SU-DHL-6 (cell line): Measurements from ENCODE around the gene HMGB1.

Source experiments
- H2AFZ ChIP-seq: fragments of 200-600 bp; sonication (generic); 2 replicates; pipeline ENCODE4 v1.6.1; 2014; ENCODE audit warnings: low read depth, mild to moderate bottlenecking, moderate library complexity, mixed read lengths, antibody characterized with exemption, low read length; ENCODE audit not compliant: severe bottlenecking
- H3F3A ChIP-seq: fragments of 200-600 bp; shearing (Covaris generic); 2 replicates; pipeline ENCODE4 v1.6.0; 2016; ENCODE audit warnings: antibody characterized with exemption, mild to moderate bottlenecking; ENCODE audit not compliant: insufficient read depth
- H3K27ac ChIP-seq: fragments of 200-600 bp; sonication (generic); 2 replicates; pipeline ENCODE4 v1.5.1; 2016; ENCODE audit warnings: low read depth, mild to moderate bottlenecking, low read length, moderate library complexity, mixed read lengths
- H3K27me3 ChIP-seq: fragments of 200-600 bp; sonication (generic), shearing (Covaris generic); 2 replicates; pipeline ENCODE4 v1.6.0; 2014; ENCODE audit warnings: mild to moderate bottlenecking, low read length
- H3K36me3 ChIP-seq: fragments of 200-600 bp; sonication (generic); 2 replicates; pipeline ENCODE4 v1.6.1; 2014; ENCODE audit warnings: mild to moderate bottlenecking, low read length, mixed read lengths
- H3K4me2 ChIP-seq: fragments of 300-600, 200-600 bp; shearing (Covaris generic), sonication (generic); 2 replicates; pipeline ENCODE4 v1.6.0; 2014; ENCODE audit warnings: low read length, low read depth, mild to moderate bottlenecking; ENCODE audit not compliant: poor library complexity, severe bottlenecking
- H3K4me3 ChIP-seq: fragments of 200-600 bp; sonication (generic); 2 replicates; pipeline ENCODE4 v1.5.1; 2014; ENCODE audit warnings: antibody characterized with exemption, low read length, mild to moderate bottlenecking, mixed read lengths; ENCODE audit not compliant: insufficient read depth, poor library complexity, severe bottlenecking
- H3K79me2 ChIP-seq: fragments of 200-600 bp; sonication (generic); 2 replicates; pipeline ENCODE4 v1.6.1; 2014; ENCODE audit warnings: mild to moderate bottlenecking, low read length, moderate library complexity; ENCODE audit not compliant: insufficient read depth
- H3K9ac ChIP-seq: fragments of 200-600 bp; sonication (generic); 2 replicates; pipeline ENCODE4 v1.7.0; 2014; ENCODE audit warnings: mild to moderate bottlenecking, low read length
- H3K9me2 ChIP-seq: fragments of 200-600 bp; sonication (generic); replicated peaks from 2 replicates; pipeline ENCODE4 v1.6.1; 2014; ENCODE audit warnings: low read length; ENCODE audit not compliant: insufficient read depth
- H3K9me3 ChIP-seq: fragments of 200-600 bp; sonication (generic); 2 replicates; pipeline ENCODE4 v1.6.1; 2014; ENCODE audit warnings: low read length, mixed read lengths; ENCODE audit not compliant: insufficient read depth
- H4K20me1 ChIP-seq: fragments of 200-600 bp; sonication (generic); 2 replicates; pipeline ENCODE4 v1.6.1; 2014; ENCODE audit warnings: low read depth, mild to moderate bottlenecking, antibody characterized with exemption, low read length, moderate library complexity, mixed read lengths
- EZH2phosphoT487 ChIP-seq: fragments of 200-600 bp; sonication (generic), shearing (Covaris generic); conservative IDR thresholded peaks from 2 replicates; pipeline ENCODE4 v1.6.1; 2018; ENCODE audit warnings: mild to moderate bottlenecking, antibody characterized with exemption, low read length, moderate library complexity, mixed read lengths
- TF ChIP-seq, protein P1 (sequence below): fragments of 200-600 bp; sonication (generic); IDR thresholded peaks from one replicate; pipeline ENCODE4 v1.5.1; 2017; ENCODE audit warnings: antibody characterized with exemption, mild to moderate bottlenecking, low read length, moderate library complexity; ENCODE audit not compliant: insufficient read depth, poor library complexity, severe bottlenecking

Gene HMGB1

DNA sequence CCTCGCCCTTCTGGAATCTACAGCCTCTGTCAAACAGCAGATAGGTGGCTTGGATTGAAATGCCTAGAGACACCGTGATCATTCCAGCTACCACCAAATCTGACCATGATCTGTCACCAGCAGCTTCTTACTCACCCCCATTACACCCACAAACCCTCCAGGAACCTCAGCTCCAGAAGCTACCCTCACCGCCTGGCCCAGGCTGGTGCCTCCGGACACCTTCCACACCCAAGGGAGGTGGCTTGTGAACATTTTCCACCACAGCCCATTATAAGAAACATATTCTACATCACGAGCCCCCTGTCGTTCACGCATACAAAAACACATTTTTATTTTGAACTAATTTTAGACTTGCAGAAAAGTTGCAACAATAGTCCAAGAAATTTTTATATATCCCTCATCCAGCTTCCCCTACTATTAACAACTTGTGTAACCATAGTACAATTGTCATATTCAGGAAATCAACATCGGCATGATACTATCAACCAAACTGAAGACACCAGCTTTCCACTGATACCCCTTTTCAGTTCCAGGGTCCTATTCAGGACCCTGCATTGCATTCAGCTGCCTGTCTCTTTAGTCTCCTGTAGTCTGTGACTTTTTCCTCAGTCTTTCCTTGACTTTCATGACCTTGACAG, 58.8 kb downstream of the HMGB1 start:
- Histone ChIP-seq H2AFZ (peak overlapping the region; percentile 6), H3K9me2 (no peaks in the 10 kb centered on the region), H4K20me1 (no peaks in the 10 kb centered on the region), H3K36me3 (no peaks in the 10 kb centered on the region), H3K4me2 (no peak overlapping the region), H3K27me3 (no peaks in the 10 kb centered on the region), H3K4me3 (no peak overlapping the region), H3K9ac (no peak overlapping the region), H3K27ac (no peak overlapping the region), H3F3A (no peaks in the 10 kb centered on the region; the same call in 1 of the 2 replicates), H3K9me3 (no peaks in the 10 kb centered on the region), H3K79me2 (no peaks in the 10 kb centered on the region)
- no peak for TF ChIP-seq EZH2phosphoT487
- TF ChIP-seq, protein P1, sequence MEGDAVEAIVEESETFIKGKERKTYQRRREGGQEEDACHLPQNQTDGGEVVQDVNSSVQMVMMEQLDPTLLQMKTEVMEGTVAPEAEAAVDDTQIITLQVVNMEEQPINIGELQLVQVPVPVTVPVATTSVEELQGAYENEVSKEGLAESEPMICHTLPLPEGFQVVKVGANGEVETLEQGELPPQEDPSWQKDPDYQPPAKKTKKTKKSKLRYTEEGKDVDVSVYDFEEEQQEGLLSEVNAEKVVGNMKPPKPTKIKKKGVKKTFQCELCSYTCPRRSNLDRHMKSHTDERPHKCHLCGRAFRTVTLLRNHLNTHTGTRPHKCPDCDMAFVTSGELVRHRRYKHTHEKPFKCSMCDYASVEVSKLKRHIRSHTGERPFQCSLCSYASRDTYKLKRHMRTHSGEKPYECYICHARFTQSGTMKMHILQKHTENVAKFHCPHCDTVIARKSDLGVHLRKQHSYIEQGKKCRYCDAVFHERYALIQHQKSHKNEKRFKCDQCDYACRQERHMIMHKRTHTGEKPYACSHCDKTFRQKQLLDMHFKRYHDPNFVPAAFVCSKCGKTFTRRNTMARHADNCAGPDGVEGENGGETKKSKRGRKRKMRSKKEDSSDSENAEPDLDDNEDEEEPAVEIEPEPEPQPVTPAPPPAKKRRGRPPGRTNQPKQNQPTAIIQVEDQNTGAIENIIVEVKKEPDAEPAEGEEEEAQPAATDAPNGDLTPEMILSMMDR = no peak
